B cell (primary cell): Measurements from ENCODE around the gene ADCY3.
"Not testable (repeated sequence)": the region's sequence is repeated elsewhere in the genome, so short reads cannot be mapped to it uniquely, and the experiment has no call there.

Experiments
- EZH2 ChIP-seq: IDR thresholded peaks from 2 replicates; pipeline ENCODE4 v1.6.1; 2012; ENCODE audit warnings: borderline replicate concordance, low read depth, mild to moderate bottlenecking, moderate library complexity, low read length; ENCODE audit not compliant: insufficient read depth, poor library complexity, severe bottlenecking
- TF ChIP-seq, protein P1 (sequence below): fragments of 200-600 bp; IDR thresholded peaks from one replicate; pipeline ENCODE4 v1.8.0; 2022; ENCODE audit warnings: antibody characterized with exemption, mild to moderate bottlenecking

DNA sequence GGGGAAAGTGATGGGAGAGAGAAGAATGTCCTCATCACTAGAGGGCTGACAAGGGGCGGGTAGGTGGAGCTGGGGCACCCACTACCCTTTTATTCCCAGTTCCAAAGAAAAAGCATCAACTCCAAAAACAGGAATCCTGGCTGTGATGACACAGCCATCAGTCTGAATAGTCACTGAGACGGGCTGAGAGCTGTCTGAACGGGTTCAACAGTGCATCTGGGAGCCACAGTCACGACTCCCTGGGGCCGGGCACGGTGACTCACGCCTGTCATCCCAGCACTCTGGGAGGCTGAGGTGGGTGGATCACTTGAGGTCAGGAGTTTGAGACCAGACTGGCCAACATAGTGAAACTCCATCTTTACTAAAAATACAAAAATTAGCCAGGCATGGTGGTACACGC is 84.6 kb downstream of the ADCY3 start:
- TF ChIP-seq, protein P1, sequence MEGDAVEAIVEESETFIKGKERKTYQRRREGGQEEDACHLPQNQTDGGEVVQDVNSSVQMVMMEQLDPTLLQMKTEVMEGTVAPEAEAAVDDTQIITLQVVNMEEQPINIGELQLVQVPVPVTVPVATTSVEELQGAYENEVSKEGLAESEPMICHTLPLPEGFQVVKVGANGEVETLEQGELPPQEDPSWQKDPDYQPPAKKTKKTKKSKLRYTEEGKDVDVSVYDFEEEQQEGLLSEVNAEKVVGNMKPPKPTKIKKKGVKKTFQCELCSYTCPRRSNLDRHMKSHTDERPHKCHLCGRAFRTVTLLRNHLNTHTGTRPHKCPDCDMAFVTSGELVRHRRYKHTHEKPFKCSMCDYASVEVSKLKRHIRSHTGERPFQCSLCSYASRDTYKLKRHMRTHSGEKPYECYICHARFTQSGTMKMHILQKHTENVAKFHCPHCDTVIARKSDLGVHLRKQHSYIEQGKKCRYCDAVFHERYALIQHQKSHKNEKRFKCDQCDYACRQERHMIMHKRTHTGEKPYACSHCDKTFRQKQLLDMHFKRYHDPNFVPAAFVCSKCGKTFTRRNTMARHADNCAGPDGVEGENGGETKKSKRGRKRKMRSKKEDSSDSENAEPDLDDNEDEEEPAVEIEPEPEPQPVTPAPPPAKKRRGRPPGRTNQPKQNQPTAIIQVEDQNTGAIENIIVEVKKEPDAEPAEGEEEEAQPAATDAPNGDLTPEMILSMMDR: not testable (repeated sequence)
- TF ChIP-seq EZH2: not testable (repeated sequence)
